NCI-H510A (cell line): ENCODE results near the gene ALDH1L1.

Experiments used
- DNase-seq: peaks from one replicate; lab custom pipeline; 2025; lab: John Stamatoyannopoulos, UW

Gene ALDH1L1

GRCh38 chr3:126054870-126055269, 125.5 kb downstream of the ALDH1L1 start:
- DNase-seq: no peak

- no peak for DNase-seq
These were observed 126.3 kb downstream of the ALDH1L1 start for GRCh38 chr3:126053949-126054569.
